Activated CD8-positive, alpha-beta memory T cell treated with anti-CD3 and anti-CD28 coated beads for 4 hours (primary cell): ENCODE results near the gene DCDC2.
"Not testable (repeated sequence)": the region's sequence is repeated elsewhere in the genome, so short reads cannot be mapped to it uniquely, and the experiment has no call there.

Experiments used
- DNase-seq, 2 donors: peaks; one replicate each; pipeline ENCODE4 v3.0.0-alpha.2; 2020; ENCODE audit warnings: low read depth in 2 of 2

DCDC2 gene

GRCh38 chr6:24225838-24226237 lies 132.0 kb downstream of the DCDC2 start:
- no peak for DNase-seq

- DNase-seq: no peak
These were observed 134.5 kb downstream of the DCDC2 start for GRCh38 chr6:24223115-24223919.

- DNase-seq: no peak
These were observed 138.2 kb downstream of the DCDC2 start for GRCh38 chr6:24219670-24220069.

- DNase-seq: no peak
These were observed 142.9 kb downstream of the DCDC2 start for GRCh38 chr6:24214984-24215383.

- no peak for DNase-seq
These were observed 150.4 kb downstream of the DCDC2 start for GRCh38 chr6:24207413-24207812.

GRCh38 chr6:24205020-24205492 lies 152.8 kb downstream of the DCDC2 start:
- no peak for DNase-seq

- DNase-seq: not testable (repeated sequence)
These were observed 153.7 kb downstream of the DCDC2 start for GRCh38 chr6:24204113-24204512.

GRCh38 chr6:24197892-24198291 lies 160.0 kb downstream of the DCDC2 start:
- DNase-seq: no peak

- DNase-seq: no peak
These were observed 161.8 kb downstream of the DCDC2 start for GRCh38 chr6:24195836-24196597.

- DNase-seq: no peak
These were observed 162.7 kb downstream of the DCDC2 start for GRCh38 chr6:24194978-24195700.

GRCh38 chr6:24193364-24193763 lies 164.5 kb downstream of the DCDC2 start:
- DNase-seq: no peak

- DNase-seq: no peak
These were observed 166.5 kb downstream of the DCDC2 start for GRCh38 chr6:24191346-24191745.

- DNase-seq: no peak
These were observed 169.2 kb downstream of the DCDC2 start for GRCh38 chr6:24188578-24189080.

- DNase-seq: no peak
These were observed 169.8 kb downstream of the DCDC2 start for GRCh38 chr6:24187965-24188577.

GRCh38 chr6:24186349-24186748 lies 171.5 kb downstream of the DCDC2 start:
- DNase-seq: no peak

- DNase-seq: no peak
These were observed 174.3 kb downstream of the DCDC2 start for GRCh38 chr6:24183584-24183983.

GRCh38 chr6:24157886-24158285 lies 200.0 kb downstream of the DCDC2 start:
- DNase-seq: no peak

GRCh38 chr6:24154121-24154520 lies 203.7 kb downstream of the DCDC2 start:
- DNase-seq: no peak

- DNase-seq: no peak
These were observed 205.8 kb downstream of the DCDC2 start for GRCh38 chr6:24152014-24152413.

- no peak for DNase-seq
These were observed 208.0 kb downstream of the DCDC2 start for GRCh38 chr6:24149836-24150235.

- no peak for DNase-seq
These were observed 208.6 kb downstream of the DCDC2 start for GRCh38 chr6:24149296-24149695.

GRCh38 chr6:24148684-24149083 lies 209.2 kb downstream of the DCDC2 start:
- DNase-seq: no peak
